Upper lobe of left lung (tissue), 6 donors: Measurements from ENCODE around the gene ZNF385B. TPM values are rescaled to one million over a fixed set of nuclear protein-coding genes. Genes with fewer than 3 reads are reported as not detected.

Experiments
- ATAC-seq, 2 donors: fragments of 200-7000 bp; cut with Tn5 transposase; one replicate each; pipeline ENCODE4 v1.9.1; 2022; ENCODE audit warnings: mild to moderate bottlenecking in 2 of 2, moderate library complexity in 2 of 2; ENCODE audit not compliant: low FRiP score in 2 of 2
- DNase-seq, 2 donors: peaks; one replicate each; pipeline ENCODE4 v3.0.0-alpha.2; 2019 to 2020
- H3K27ac ChIP-seq, 4 donors: fragments of 200-600 bp; sonication (generic); one replicate each; pipeline ENCODE4 v1.5.1; 2016 to 2019
- H3K27me3 ChIP-seq, 4 donors: fragments of 200-600 bp; sonication (generic); one replicate each; pipeline ENCODE4 v1.5.1; 2017 to 2019
- H3K36me3 ChIP-seq, 4 donors: fragments of 200-600 bp; sonication (generic); one replicate each; pipeline ENCODE4 v1.5.1; 2016 to 2019
- H3K4me1 ChIP-seq, 4 donors: fragments of 200-600 bp; sonication (generic); one replicate each; pipeline ENCODE4 v1.5.1; 2018 to 2019
- H3K4me3 ChIP-seq, 4 donors: fragments of 200-600 bp; sonication (generic); one replicate each; pipeline ENCODE4 v1.5.1; 2017 to 2019; ENCODE audit warnings: mild to moderate bottlenecking in 2 of 4, moderate library complexity in 1 of 4
- H3K9me3 ChIP-seq, 4 donors: fragments of 200-600 bp; sonication (generic); one replicate each; pipeline ENCODE4 v1.5.1; 2018 to 2019
- CTCF ChIP-seq, 6 experiments: fragments of 450-650 bp in 4 of 6; fragments of 200-600 bp in 2 of 6; sonication (generic) in 2 of 6; IDR thresholded peaks; one replicate each; pipeline ENCODE4 v1.5.1; 2016 to 2019; ENCODE audit warnings: antibody characterized with exemption in 6 of 6
- EP300 ChIP-seq, 4 donors: sonication (generic); formaldehyde crosslinking; IDR thresholded peaks; one replicate each; pipeline ENCODE4 v1.5.1; 2017; ENCODE audit warnings: antibody characterized with exemption in 4 of 4, control low read depth in 2 of 4
- POLR2A ChIP-seq, 4 donors: fragments of 450-650 bp; IDR thresholded peaks; one replicate each; pipeline ENCODE4 v1.5.1; 2016 to 2017; ENCODE audit warnings: antibody characterized with exemption in 4 of 4, mild to moderate bottlenecking in 2 of 4
- POLR2AphosphoS5 ChIP-seq, 2 donors: sonication (generic); formaldehyde crosslinking; IDR thresholded peaks; one replicate each; pipeline ENCODE4 v1.5.1; 2017; ENCODE audit warnings: antibody characterized with exemption in 2 of 2
- WGBS, 2 donors: methylation state at CpG; one replicate each; pipeline ENCODE4 v1.1.5; 2017 to 2018; 5-methylcytosine and 5-hydroxymethylcytosine counted together
- total RNA-seq, 6 donors: library from RNA; depleted of rRNA in 4 of 6; stranded (reverse); fragments of >200 nt in 4 of 6; gene quantifications; one replicate each; pipeline versions ENCODE4 v1.1.0 to v1.2.1, GENCODE V29; 2016 to 2021
- donor health status: DM: no; HTN: no; CAD: no; lungs with moderate emphysema.
- donor health status: DM: no; HTN: yes; CAD: no; lungs with severe emphysema.

Gene ZNF385B
- total RNA-seq, 6 donors from 2014 or later = 22.1 to 93.5 (median 40.2) TPM

- TF ChIP-seq POLR2A (IDR thresholded peaks at IDR 0.05) (no peak), CTCF (IDR thresholded peaks at IDR 0.05) (no peak), EP300 (IDR thresholded peaks at IDR 0.05) (no peak), POLR2AphosphoS5 (IDR thresholded peaks at IDR 0.05) (no peak)
- Histone ChIP-seq H3K4me1 (no peaks in the 10 kb centered on the region), H3K9me3 (no peaks in the 10 kb centered on the region), H3K36me3 (no peaks in the 10 kb centered on the region), H3K27me3 (no peaks in the 10 kb centered on the region), H3K4me3 (no peak overlapping the region), H3K27ac (no peak overlapping the region)
- ATAC-seq (no peak), DNase-seq (no peak)
- WGBS, 2 donors = 81 to 90% methylated on average over 3 of the region's 3 CpGs
Observed at GRCh38 chr2:179553382-179553781, 308.0 kb downstream of the ZNF385B start.

- ATAC-seq (no peak), DNase-seq (no peak)
- no peaks in the 10 kb centered on the region for H3K4me1 ChIP-seq
- WGBS, 2 donors = 55 to 56% methylated on average over 1 of the region's 1 CpG
- TF ChIP-seq POLR2AphosphoS5 (IDR thresholded peaks at IDR 0.05) = no peak
- no peak for TF ChIP-seq POLR2A (IDR thresholded peaks at IDR 0.05)
- TF ChIP-seq CTCF (IDR thresholded peaks at IDR 0.05) = no peak
- no peak for TF ChIP-seq EP300 (IDR thresholded peaks at IDR 0.05)
- H3K36me3 ChIP-seq = no peaks in the 10 kb centered on the region
- H3K9me3 ChIP-seq = no peaks in the 10 kb centered on the region
- no peak overlapping the region for H3K4me3 ChIP-seq
- no peak overlapping the region for H3K27ac ChIP-seq
- no peaks in the 10 kb centered on the region for H3K27me3 ChIP-seq
Observed at GRCh38 chr2:179551539-179552045, 309.8 kb downstream of the ZNF385B start.

GRCh38 chr2:179550849-179551248 lies 310.6 kb downstream of the ZNF385B start:
- no peak for TF ChIP-seq POLR2AphosphoS5 (IDR thresholded peaks at IDR 0.05)
- H3K4me1 ChIP-seq = no peaks in the 10 kb centered on the region
- H3K4me3 ChIP-seq = no peak overlapping the region
- no peaks in the 10 kb centered on the region for H3K9me3 ChIP-seq
- H3K27ac ChIP-seq = no peak overlapping the region
- H3K36me3 ChIP-seq = no peaks in the 10 kb centered on the region
- DNase-seq (no peak), ATAC-seq (no peak)
- 83 to 84% methylated on average over 4 of the region's 4 CpGs for WGBS, 2 donors
- H3K27me3 ChIP-seq = no peaks in the 10 kb centered on the region

GRCh38 chr2:179550214-179550613 lies 311.2 kb downstream of the ZNF385B start:
- 82 to 83% methylated on average over 1 of the region's 1 CpG for WGBS, 2 donors
- no peaks in the 10 kb centered on the region for H3K4me1 ChIP-seq

GRCh38 chr2:179546656-179547055 lies 314.8 kb downstream of the ZNF385B start:
- Histone ChIP-seq H3K36me3 (no peaks in the 10 kb centered on the region), H3K9me3 (no peaks in the 10 kb centered on the region), H3K4me3 (no peak overlapping the region), H3K27ac (no peak overlapping the region), H3K4me1 (no peaks in the 10 kb centered on the region), H3K27me3 (no peaks in the 10 kb centered on the region)
- WGBS, 2 donors = 93 to 98% methylated on average over 2 of the region's 2 CpGs
- ATAC-seq (no peak), DNase-seq (no peak)
- TF ChIP-seq CTCF (IDR thresholded peaks at IDR 0.05) (no peak), EP300 (IDR thresholded peaks at IDR 0.05) (no peak), POLR2AphosphoS5 (IDR thresholded peaks at IDR 0.05) (no peak), POLR2A (IDR thresholded peaks at IDR 0.05) (no peak)

More at GRCh38 chr2:179550214-179550613, 311.2 kb downstream of the ZNF385B start:
- no peak overlapping the region for H3K27ac ChIP-seq
- ATAC-seq = no peak
- H3K36me3 ChIP-seq = no peaks in the 10 kb centered on the region
- H3K27me3 ChIP-seq = no peaks in the 10 kb centered on the region
- H3K9me3 ChIP-seq = no peaks in the 10 kb centered on the region
- DNase-seq = no peak
- TF ChIP-seq EP300 (IDR thresholded peaks at IDR 0.05) (no peak), CTCF (IDR thresholded peaks at IDR 0.05) (no peak), POLR2AphosphoS5 (IDR thresholded peaks at IDR 0.05) (no peak), POLR2A (IDR thresholded peaks at IDR 0.05) (no peak)
- no peak overlapping the region for H3K4me3 ChIP-seq
